ENCODE measurements around the gene INTS12.
"Not testable (repeated sequence)": the region's sequence is repeated elsewhere in the genome, so short reads cannot be mapped to it uniquely, and the experiment has no call there.

The INTS12 gene, protein sequence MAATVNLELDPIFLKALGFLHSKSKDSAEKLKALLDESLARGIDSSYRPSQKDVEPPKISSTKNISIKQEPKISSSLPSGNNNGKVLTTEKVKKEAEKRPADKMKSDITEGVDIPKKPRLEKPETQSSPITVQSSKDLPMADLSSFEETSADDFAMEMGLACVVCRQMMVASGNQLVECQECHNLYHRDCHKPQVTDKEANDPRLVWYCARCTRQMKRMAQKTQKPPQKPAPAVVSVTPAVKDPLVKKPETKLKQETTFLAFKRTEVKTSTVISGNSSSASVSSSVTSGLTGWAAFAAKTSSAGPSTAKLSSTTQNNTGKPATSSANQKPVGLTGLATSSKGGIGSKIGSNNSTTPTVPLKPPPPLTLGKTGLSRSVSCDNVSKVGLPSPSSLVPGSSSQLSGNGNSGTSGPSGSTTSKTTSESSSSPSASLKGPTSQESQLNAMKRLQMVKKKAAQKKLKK

DNA sequence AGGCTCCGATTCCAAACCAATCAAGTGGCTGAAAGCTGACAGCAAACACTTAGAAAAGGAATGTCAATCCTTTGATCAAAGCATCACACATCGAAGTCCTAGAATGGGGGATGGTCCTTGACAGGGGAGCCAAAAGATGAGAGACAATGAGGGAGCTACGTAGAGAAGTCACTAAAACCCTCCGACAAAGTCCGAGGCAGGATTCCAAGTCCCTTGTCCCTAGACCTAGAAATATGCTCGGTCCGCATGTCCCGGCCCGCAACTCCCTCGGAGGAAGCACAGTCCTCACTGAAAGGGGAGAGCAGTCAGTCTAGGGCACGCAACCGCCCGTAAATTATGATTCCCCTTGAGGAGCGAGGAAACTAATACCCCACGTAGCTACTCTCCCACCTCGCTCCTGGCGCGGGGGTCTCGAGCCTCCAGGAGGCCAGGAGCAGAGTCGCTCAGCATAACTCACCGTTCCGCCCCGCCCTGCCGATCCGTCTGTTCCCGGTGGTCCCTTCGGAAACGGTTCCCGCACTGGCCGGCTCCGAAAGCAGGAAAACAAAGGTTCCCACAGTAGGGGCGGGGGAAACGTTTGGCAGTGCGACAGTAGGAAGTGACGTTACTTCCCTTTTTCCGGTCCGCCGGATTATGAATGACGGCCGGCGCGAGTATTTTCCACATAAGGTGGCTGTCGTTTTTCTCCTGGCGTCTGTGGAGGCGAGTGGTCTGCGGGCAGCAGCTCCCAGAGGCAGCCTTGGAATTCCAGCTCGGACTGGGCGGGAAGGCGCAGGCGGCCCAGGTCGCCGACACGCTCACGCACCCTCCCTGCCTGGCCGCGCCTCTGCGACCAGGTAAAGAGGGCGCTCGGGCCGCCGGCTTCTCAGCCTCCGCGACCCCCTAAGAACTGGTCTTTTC lies at the start of gene INTS12, which contains the start of gene GSTCD:
INTS12 (minus strand) TSS at position 509 of the 900 bp plus-strand sequence. CDS start 8,684 bp downstream, outside the sequence.
GSTCD (plus strand) TSS at position 604 of the 900 bp plus-strand sequence. CDS start 8,830 bp downstream, outside the sequence.
- peak; percentile 74 to 88 (median 79) for DNase-seq

- DNase-seq: no peak
Measured at GRCh38 chr4:105755375-105755774, 46.9 kb upstream of the INTS12 start.

GRCh38 chr4:105753361-105753760 lies 44.9 kb upstream of the INTS12 start:
- DNase-seq: no peak

DNA sequence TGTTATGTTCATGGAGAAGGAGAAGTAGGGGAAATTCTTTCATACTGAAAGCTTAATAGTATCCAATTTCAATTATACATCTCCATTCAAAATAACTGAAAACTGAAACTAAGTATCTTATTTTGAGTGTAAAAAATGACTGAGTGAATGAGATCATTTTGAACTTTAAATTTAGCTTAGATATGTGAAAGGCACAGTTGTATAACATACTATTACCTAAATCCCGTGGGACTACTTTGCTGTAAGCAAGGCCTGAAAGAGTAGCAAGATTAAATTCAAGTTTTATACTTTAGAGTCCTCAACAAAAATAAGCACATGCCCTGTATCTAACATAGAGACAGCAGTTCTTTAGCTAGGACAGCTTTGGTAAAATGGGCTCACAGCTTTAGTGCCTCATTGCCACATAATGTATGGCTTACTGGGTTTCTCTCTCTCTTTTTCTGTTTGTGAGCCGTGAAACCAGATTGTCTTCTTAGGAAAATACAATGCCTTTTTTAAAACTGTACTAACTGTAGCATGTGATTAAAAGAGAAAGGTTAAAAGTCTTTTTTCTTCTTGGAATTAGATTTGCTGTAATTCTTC lies 43.3 kb upstream of the INTS12 start:
- no peak for DNase-seq

GRCh38 chr4:105748222-105748621 lies 39.7 kb upstream of the INTS12 start:
- no peak for DNase-seq

GRCh38 chr4:105741548-105741947 lies 33.1 kb upstream of the INTS12 start:
- no peak for DNase-seq

DNA sequence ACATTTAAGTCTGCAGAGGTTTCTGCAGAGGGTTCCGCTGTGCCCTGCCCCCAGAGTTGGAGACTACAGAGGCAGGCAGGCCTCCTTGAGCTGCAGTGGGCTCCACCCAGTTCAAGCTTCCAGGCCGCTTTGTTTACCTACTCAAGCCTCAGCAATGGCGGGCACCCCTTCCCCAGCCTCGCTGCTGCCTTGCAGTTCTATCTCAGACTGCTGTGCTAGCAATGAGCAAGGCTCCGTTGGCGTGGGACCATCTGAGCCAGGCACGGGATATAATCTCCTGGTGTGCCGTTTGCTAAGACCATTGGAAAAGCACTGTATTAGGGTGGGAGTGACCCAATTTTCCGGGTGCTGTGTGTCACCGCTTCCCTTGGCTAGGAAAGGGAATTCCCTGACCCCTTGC lies 26.7 kb upstream of the INTS12 start:
- not testable (repeated sequence) for DNase-seq

GRCh38 chr4:105729895-105730294 lies 21.4 kb upstream of the INTS12 start:
- DNase-seq: not testable (repeated sequence)

DNA sequence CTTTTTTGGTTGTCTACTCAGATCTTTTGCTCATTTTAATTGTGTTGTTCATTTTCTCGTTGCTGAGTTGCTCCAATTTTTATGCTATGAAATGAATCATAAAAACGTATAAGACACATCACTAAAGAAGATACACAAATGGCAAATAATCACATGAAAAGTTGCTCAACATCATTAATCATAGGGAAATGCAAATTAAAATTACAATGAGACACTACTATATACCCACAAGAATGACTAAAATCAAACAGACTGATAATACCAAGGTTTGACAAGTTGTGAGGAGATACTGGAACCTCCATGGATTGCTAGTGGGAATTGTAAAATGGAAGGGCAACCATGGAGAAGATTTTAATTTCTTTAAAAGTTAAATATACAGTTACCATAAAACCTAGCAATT lies 17.1 kb upstream of the INTS12 start:
- DNase-seq: no peak

GRCh38 chr4:105719204-105719603 lies 10.7 kb upstream of the INTS12 start:
- DNase-seq: no peak

GRCh38 chr4:105715692-105716278 lies 7.3 kb upstream of the INTS12 start:
- peak in 2 of 6 experiments; percentile 2 to 10 for DNase-seq

DNA sequence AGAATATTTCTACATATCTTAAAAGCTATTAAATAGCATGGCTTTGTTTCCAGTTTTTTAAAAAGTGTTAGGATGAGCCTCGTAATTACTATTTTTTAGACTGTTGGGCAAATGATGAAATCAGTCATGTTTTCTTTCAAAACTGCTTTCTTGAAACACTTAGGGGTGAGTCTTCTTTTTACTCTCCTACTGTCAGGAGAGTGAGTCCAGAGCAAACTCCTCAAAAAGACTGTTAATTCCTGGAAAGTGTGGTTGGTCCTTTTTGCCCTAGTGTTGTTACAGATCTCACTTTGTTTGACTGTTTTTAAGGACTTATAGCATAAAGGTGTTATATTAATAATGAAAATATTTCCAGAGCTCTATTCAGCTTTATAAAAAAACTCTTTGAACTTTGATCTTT lies 6.4 kb upstream of the INTS12 start:
- no peak for DNase-seq

GRCh38 chr4:105714071-105714521 lies 5.6 kb upstream of the INTS12 start:
- no peak for DNase-seq

DNA sequence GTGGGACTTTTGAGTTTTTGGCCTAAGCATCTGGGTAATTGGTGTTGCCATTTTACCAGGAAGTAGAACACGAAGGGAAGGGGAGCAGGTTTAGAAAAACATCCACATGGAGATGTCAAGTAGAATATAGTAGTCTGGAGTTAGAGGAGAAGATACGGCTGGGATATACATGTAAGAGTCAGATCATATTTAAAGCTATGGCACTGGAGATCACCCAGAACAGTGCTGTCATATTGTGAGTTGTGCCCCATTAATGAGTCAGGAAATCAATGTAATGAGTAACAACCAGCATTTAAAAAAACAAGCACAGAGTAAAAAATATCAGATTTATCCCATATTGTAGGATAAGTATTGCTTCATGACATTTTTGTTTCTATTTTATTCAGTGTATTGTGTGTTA lies 4.3 kb upstream of the INTS12 start:
- no peak for DNase-seq

DNA sequence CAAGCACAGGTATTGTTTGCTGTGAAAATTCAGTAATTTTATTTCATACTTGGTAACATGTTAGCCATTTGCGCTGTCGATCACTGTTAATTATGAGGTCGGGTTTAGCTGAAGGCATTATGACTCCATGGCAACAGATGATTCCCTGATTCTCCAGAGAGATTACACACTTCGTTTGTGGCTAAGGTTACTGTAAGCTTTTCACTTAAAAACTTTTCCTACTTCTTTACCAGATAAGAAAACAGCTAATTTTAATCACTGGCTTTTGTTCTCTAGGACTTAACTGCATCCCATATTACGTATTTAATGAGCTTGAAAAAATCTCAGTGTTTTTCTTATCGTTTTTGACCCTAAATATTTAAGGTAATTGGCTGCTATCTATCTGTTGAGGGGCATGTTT lies 2.2 kb upstream of the INTS12 start:
- DNase-seq: no peak

DNA sequence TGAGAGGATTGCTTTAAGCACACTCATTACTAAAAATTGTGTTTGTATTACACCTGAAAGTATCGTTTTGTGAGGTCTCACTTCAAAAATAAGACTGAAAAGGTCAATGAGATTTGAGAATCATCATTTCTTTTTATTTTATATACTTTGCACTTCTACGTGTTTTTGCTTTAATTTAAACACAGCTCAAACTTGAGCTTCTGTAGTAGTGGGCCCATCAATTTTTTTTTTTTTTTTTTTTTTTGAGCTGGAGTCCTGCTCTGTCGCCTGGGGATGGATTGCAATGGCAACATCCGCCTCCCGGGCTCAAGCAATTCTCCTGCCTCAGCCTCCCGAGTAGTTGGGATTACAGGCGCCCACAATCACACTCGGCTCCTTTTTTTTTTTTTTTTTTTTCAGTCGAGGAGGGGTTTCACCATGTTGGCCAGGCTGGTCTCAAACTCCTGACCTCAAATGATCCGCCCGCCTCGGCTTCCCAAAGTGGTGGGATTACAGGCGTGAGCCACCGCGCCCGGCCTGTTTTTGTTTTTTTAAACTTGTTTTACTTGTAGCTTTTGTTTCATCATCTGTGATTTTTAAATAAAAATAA lies 1.6 kb upstream of the INTS12 start:
- DNase-seq: no peak

DNA sequence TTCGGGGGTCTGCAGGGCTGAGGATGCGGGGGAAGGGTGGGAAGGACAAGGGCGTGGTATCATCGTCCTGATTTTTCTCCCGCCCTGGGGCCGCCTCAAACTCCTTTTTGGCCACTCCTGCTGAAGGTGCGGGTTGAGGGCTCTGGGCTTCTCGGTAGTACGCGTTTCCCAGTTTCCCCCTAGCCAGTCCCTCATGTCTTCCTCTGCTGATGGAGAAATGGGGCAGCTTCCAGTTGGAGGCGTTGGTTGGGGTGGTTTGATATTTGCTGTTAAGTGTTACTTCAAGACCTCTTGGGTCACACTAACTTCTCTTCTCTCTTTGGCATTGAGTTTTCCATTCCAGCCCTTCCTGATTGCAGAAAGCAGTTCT lies 577 bp upstream of the INTS12 start:
- peak in 3 of 6 experiments; percentile 5 to 60 (median 33) for DNase-seq

- DNase-seq: peak in 1 of 6 experiments; percentile 15
Measured at GRCh38 chr4:105707782-105708180, 708 bp downstream of the INTS12 start.

- DNase-seq: no peak
Measured at GRCh38 chr4:105698607-105699006, 9.9 kb downstream of the INTS12 start.

GRCh38 chr4:105695832-105696231 lies 12.7 kb downstream of the INTS12 start:
- DNase-seq: not testable (repeated sequence)

- DNase-seq: not testable (repeated sequence)
Measured at GRCh38 chr4:105694812-105695211, 13.7 kb downstream of the INTS12 start.

GRCh38 chr4:105686571-105686970 lies 21.9 kb downstream of the INTS12 start:
- DNase-seq: no peak

All from stimulated activated naive CD4-positive, alpha-beta T cell (primary cell).